PFSK-1 (cell line): ENCODE data around the gene PTPN2.

Source experiments
- FOXP2 ChIP-seq: optimal IDR thresholded peaks from 2 replicates; pipeline ENCODE3; 2011; ENCODE audit warnings: borderline replicate concordance, control low read depth, inconsistent platforms; ENCODE audit not compliant: insufficient read depth; ENCODE audit errors: extremely low read length, extremely low read depth
- POLR2AphosphoS5 ChIP-seq: IDR thresholded peaks from 2 replicates; pipeline ENCODE4 v1.6.1; 2012; ENCODE audit warnings: low read depth, mild to moderate bottlenecking, control low read depth, low read length, moderate library complexity
- REST ChIP-seq, 2 experiments: IDR thresholded peaks; 2 replicates each; pipeline versions ENCODE4 v1.6.1 to v1.8.0; 2011 to 2012; ENCODE audit warnings: low read depth in 2 of 2, low read length in 2 of 2, control low read depth in 1 of 2, inconsistent platforms in 1 of 2, mild to moderate bottlenecking in 1 of 2, moderate library complexity in 1 of 2; ENCODE audit not compliant: insufficient read depth in 1 of 2
- SIN3A ChIP-seq: IDR thresholded peaks from 2 replicates; pipeline ENCODE4 v1.6.1; 2012; ENCODE audit warnings: mild to moderate bottlenecking, low read length, moderate library complexity, borderline replicate concordance; ENCODE audit not compliant: insufficient read depth
- TAF1 ChIP-seq: IDR thresholded peaks from 2 replicates; pipeline ENCODE4 v1.6.1; 2012; ENCODE audit warnings: low read length, control low read depth, borderline replicate concordance; ENCODE audit not compliant: insufficient read depth

PTPN2 gene

GRCh38 chr18:12883372-12883683 lies 709 bp downstream of the PTPN2 start:
- no peak for TF ChIP-seq TAF1

- no peak for TF ChIP-seq TAF1
- no peak for TF ChIP-seq REST (IDR thresholded peaks at IDR 0.05; ENCODE audit: insufficient read depth in 1 of 2, low read depth in 2 of 2, low read length in 2 of 2)
- TF ChIP-seq SIN3A = 0 out of 2 replicates have a peak, but pooled peaks have one; percentile 17
- TF ChIP-seq FOXP2 = no peak
- no peak for TF ChIP-seq POLR2AphosphoS5
Measured at GRCh38 chr18:12882453-12883371, 1.3 kb downstream of the PTPN2 start.

- TF ChIP-seq SIN3A (no peak), FOXP2 (no peak), TAF1 (no peak), REST (IDR thresholded peaks at IDR 0.05; ENCODE audit: insufficient read depth in 1 of 2, low read depth in 2 of 2, low read length in 2 of 2) (no peak), POLR2AphosphoS5 (no peak)
Measured at GRCh38 chr18:12880541-12880910, 3.5 kb downstream of the PTPN2 start.

- TF ChIP-seq REST (IDR thresholded peaks at IDR 0.05; ENCODE audit: insufficient read depth in 1 of 2, low read depth in 2 of 2, low read length in 2 of 2) (no peak), FOXP2 (no peak), TAF1 (no peak), SIN3A (no peak), POLR2AphosphoS5 (no peak)
Measured at GRCh38 chr18:12879840-12880540, 4.0 kb downstream of the PTPN2 start.

- TF ChIP-seq TAF1 (no peak), POLR2AphosphoS5 (no peak), SIN3A (no peak), FOXP2 (no peak), REST (IDR thresholded peaks at IDR 0.05; ENCODE audit: insufficient read depth in 1 of 2, low read depth in 2 of 2, low read length in 2 of 2) (no peak)
Measured at GRCh38 chr18:12872408-12872807, 11.6 kb downstream of the PTPN2 start.
